NCI-H446 (cell line): ENCODE measurements around the gene PLAC8.
"Not testable (repeated sequence)": the region's sequence is repeated elsewhere in the genome, so short reads cannot be mapped to it uniquely, and the experiment has no call there.

Experiments
- DNase-seq, 2 experiments: peaks; one replicate each; lab custom pipeline; 2025; lab: John Stamatoyannopoulos, UW

PLAC8 gene

GRCh38 chr4:83112231-83112630 lies 2.3 kb downstream of the PLAC8 start:
- DNase-seq = no peak

GRCh38 chr4:83111751-83112141 lies 2.8 kb downstream of the PLAC8 start:
- DNase-seq = not testable (repeated sequence)

GRCh38 chr4:83110970-83111750 lies 3.4 kb downstream of the PLAC8 start:
- peak in 1 of 2 experiments; percentile 19 for DNase-seq

- DNase-seq = peak; percentile 72 to 90
Observed at GRCh38 chr4:83110223-83110945, 4.1 kb downstream of the PLAC8 start.

GRCh38 chr4:83109480-83110222 lies 4.9 kb downstream of the PLAC8 start:
- DNase-seq = peak in 1 of 2 experiments; percentile 41

GRCh38 chr4:83108101-83108861 lies 6.2 kb downstream of the PLAC8 start:
- no peak for DNase-seq

GRCh38 chr4:83107631-83108030 lies 6.9 kb downstream of the PLAC8 start:
- DNase-seq = no peak

- no peak for DNase-seq
Observed at GRCh38 chr4:83104991-83105390, 9.5 kb downstream of the PLAC8 start.

- DNase-seq = no peak
Observed at GRCh38 chr4:83096397-83096796, 18.1 kb downstream of the PLAC8 start.

GRCh38 chr4:83093060-83093640 lies 21.4 kb downstream of the PLAC8 start:
- DNase-seq = no peak

GRCh38 chr4:83089410-83090157 lies 24.9 kb downstream of the PLAC8 start:
- DNase-seq = no peak

- not testable (repeated sequence) for DNase-seq
Observed at GRCh38 chr4:83084956-83085355, 29.6 kb downstream of the PLAC8 start.

- DNase-seq = no peak
Observed at GRCh38 chr4:83083925-83084475, 30.5 kb downstream of the PLAC8 start.

- DNase-seq = no peak
Observed at GRCh38 chr4:83082777-83083176, 31.8 kb downstream of the PLAC8 start.

- DNase-seq = no peak
Observed at GRCh38 chr4:83080561-83080960, 34.0 kb downstream of the PLAC8 start.

GRCh38 chr4:83075311-83076095 lies 39.0 kb downstream of the PLAC8 start:
- peak in 1 of 2 experiments; percentile 55 for DNase-seq

- not testable (repeated sequence) for DNase-seq
Observed at GRCh38 chr4:83074783-83075182, 39.7 kb downstream of the PLAC8 start.

GRCh38 chr4:83074086-83074704 lies 40.3 kb downstream of the PLAC8 start:
- peak; percentile 13 to 68 for DNase-seq

- DNase-seq = no peak
Observed at GRCh38 chr4:83071116-83071515, 43.4 kb downstream of the PLAC8 start.
